Caco-2 (cell line): ENCODE data around the gene TAAR1. TPM values are rescaled to one million over a fixed set of nuclear protein-coding genes. Genes with fewer than 3 reads are reported as not detected.
A peak's percentile ranks its signal among the peaks of the same experiment; 100 is the strongest.
"Not testable (repeated sequence)": the region's sequence is repeated elsewhere in the genome, so short reads cannot be mapped to it uniquely, and the experiment has no call there.

Source experiments
- BruUV-seq: library from RNA; stranded (reverse); fragments of 400-500 nt; replicated peaks from 2 replicates; lab custom pipeline; 2021; lab: Mats Ljungman, UMichigan
- CTCF ChIA-PET: fragments of 300-600 bp; sonication (Branson Sonifier 250); formaldehyde crosslinking; loops from one replicate; lab custom pipeline; 2022; ENCODE audit warnings: antibody characterized with exemption; lab: Charles Lee
- POLR2A ChIA-PET: fragments of 300-600 bp; sonication (Branson Sonifier 250); formaldehyde crosslinking; loops from one replicate; lab custom pipeline; 2022; ENCODE audit warnings: antibody characterized with exemption; lab: Charles Lee
- DNase-seq, 2 experiments: peaks; one replicate each; pipeline versions ENCODE4 v3.0.0 to v3.0.0-alpha.2; 2020 to 2022
- H3K27me3 ChIP-seq: replicated peaks from 2 replicates; pipeline ENCODE4 v1.6.0; 2011; ENCODE audit warnings: low read length; ENCODE audit not compliant: control insufficient read depth, insufficient read depth
- H3K36me3 ChIP-seq: 2 replicates; pipeline ENCODE4 v1.5.1; 2011; ENCODE audit warnings: low read length; ENCODE audit not compliant: control insufficient read depth, insufficient read depth
- H3K4me1 ChIP-seq: fragments of 250-450 bp; sonication (Bioruptor Pico); 2 replicates; pipeline ENCODE4 v1.5.1; 2020; ENCODE audit warnings: mild to moderate bottlenecking
- H3K4me3 ChIP-seq: 2 replicates; pipeline ENCODE4 v1.5.1; 2011; ENCODE audit warnings: low read depth, mild to moderate bottlenecking, control low read depth, low read length
- H3K9me3 ChIP-seq: fragments of 250-450 bp; sonication (Bioruptor Pico); 2 replicates; pipeline ENCODE4 v1.5.1; 2020; ENCODE audit warnings: mild to moderate bottlenecking, moderate library complexity
- H3K27ac Mint-ChIP-seq: one replicate; pipeline ENCODE4 v1.8.0; 2022; ENCODE audit warnings: mixed read lengths; ENCODE audit not compliant: unreplicated experiment
- H3K27me3 Mint-ChIP-seq: one replicate; pipeline ENCODE4 v1.8.0; 2022; ENCODE audit warnings: mixed read lengths; ENCODE audit not compliant: insufficient read depth, unreplicated experiment
- H3K36me3 Mint-ChIP-seq: one replicate; pipeline ENCODE4 v1.8.0; 2022; ENCODE audit warnings: mild to moderate bottlenecking, mixed read lengths; ENCODE audit not compliant: insufficient read depth, unreplicated experiment
- H3K4me1 Mint-ChIP-seq: one replicate; pipeline ENCODE4 v1.8.0; 2022; ENCODE audit warnings: low read depth, mixed read lengths; ENCODE audit not compliant: unreplicated experiment
- H3K4me3 Mint-ChIP-seq: one replicate; pipeline ENCODE4 v1.8.0; 2022; ENCODE audit warnings: mild to moderate bottlenecking, moderate library complexity, mixed read lengths; ENCODE audit not compliant: unreplicated experiment
- H3K9me3 Mint-ChIP-seq: one replicate; pipeline ENCODE4 v1.8.0; 2022; ENCODE audit warnings: mixed read lengths; ENCODE audit not compliant: unreplicated experiment
- CTCF ChIP-seq, 2 experiments: fragments of 200-600 bp in 1 of 2; IDR thresholded peaks; 1 replicate in 1 of 2; 2 replicates in 1 of 2; pipeline versions ENCODE4 v1.5.1 to v1.8.0; 2011 to 2022; ENCODE audit warnings: antibody characterized with exemption in 1 of 2, control low read depth in 1 of 2, inconsistent platforms in 1 of 2, low read depth in 1 of 2, low read length in 1 of 2, mild to moderate bottlenecking in 1 of 2, moderate library complexity in 1 of 2; ENCODE audit not compliant: insufficient read depth in 1 of 2, severe bottlenecking in 1 of 2, unreplicated experiment in 1 of 2
- intact Hi-C: fragments of 100-400 bp; cut with micrococcal nuclease; formaldehyde crosslinking; loops from one replicate; pipeline ENCODE4 v1.10.0; 2022; ENCODE audit not compliant: unreplicated experiment
- total RNA-seq: library from RNA; stranded (reverse); gene quantifications from 2 replicates; pipeline ENCODE4 v1.2.3, GENCODE V29; 2022

TAAR1 gene
- total RNA-seq, 1 experiment from 2014 or later, result not detected

- no peaks in the 10 kb centered on the region; the same call in 1 of the 2 replicates for H3K9me3 ChIP-seq
- peaks cover 24% of the 10 kb centered on the region for H3K4me1 ChIP-seq
- H3K27me3 Mint-ChIP-seq, result no peaks in the 10 kb centered on the region
- no peaks in the 10 kb centered on the region for H3K27me3 ChIP-seq
- no peak for TF ChIP-seq CTCF (IDR thresholded peaks at IDR 0.05; ENCODE audit: insufficient read depth in 1 of 2, low read depth in 1 of 2, low read length in 1 of 2, severe bottlenecking in 1 of 2, unreplicated experiment in 1 of 2)
- ChIA-PET CTCF (no interaction called here), POLR2A (no interaction called here)
- H3K36me3 Mint-ChIP-seq, result no peaks in the 10 kb centered on the region
- intact Hi-C loops, result no loop called here
- no TSS peak for BruUV-seq
- H3K36me3 ChIP-seq, result no peaks in the 10 kb centered on the region
- H3K4me3 Mint-ChIP-seq, result no peak overlapping the region
- no peak overlapping the region for H3K27ac Mint-ChIP-seq
- peaks cover 14% of the 10 kb centered on the region for H3K4me1 Mint-ChIP-seq
- peaks cover 8% of the 10 kb centered on the region for H3K9me3 Mint-ChIP-seq
- no peak for DNase-seq
- no peak overlapping the region for H3K4me3 ChIP-seq
These were observed 54.3 kb downstream of the TAAR1 start for GRCh38 chr6:132604635-132605152.

GRCh38 chr6:132600900-132601299, 58.1 kb downstream of the TAAR1 start:
- H3K4me3 Mint-ChIP-seq, H3K27ac Mint-ChIP-seq, H3K4me1 Mint-ChIP-seq, H3K9me3 Mint-ChIP-seq, H3K9me3 ChIP-seq, H3K27me3 Mint-ChIP-seq, H3K36me3 Mint-ChIP-seq, POLR2A ChIA-PET, H3K27me3 ChIP-seq, intact Hi-C loops, DNase-seq, H3K36me3 ChIP-seq, CTCF ChIA-PET, H3K4me3 ChIP-seq, BruUV-seq, H3K4me1 ChIP-seq: not testable (repeated sequence)

GRCh38 chr6:132598473-132598872, 60.5 kb downstream of the TAAR1 start:
- intact Hi-C loops, result loop anchor here (1.0 to 10.0 kb wide), 4 partner anchors 14 to 119 kb away; partner anchors contain the start of gene TAAR9
- no TSS peak for BruUV-seq
- no peaks in the 10 kb centered on the region for H3K36me3 Mint-ChIP-seq

More at GRCh38 chr6:132598473-132598872, 60.5 kb downstream of the TAAR1 start:
- TF ChIP-seq CTCF (IDR thresholded peaks at IDR 0.05; ENCODE audit: insufficient read depth in 1 of 2, low read depth in 1 of 2, low read length in 1 of 2, severe bottlenecking in 1 of 2, unreplicated experiment in 1 of 2), result peak; percentile 35 to 38
- H3K27me3 Mint-ChIP-seq, result no peaks in the 10 kb centered on the region
- H3K27ac Mint-ChIP-seq, result no peak overlapping the region
- Histone ChIP-seq H3K4me1 (peaks cover 6% of the 10 kb centered on the region; the same call in 1 of the 2 replicates), H3K36me3 (no peaks in the 10 kb centered on the region), H3K9me3 (no peaks in the 10 kb centered on the region), H3K27me3 (no peaks in the 10 kb centered on the region), H3K4me3 (no peak overlapping the region)
- H3K4me1 Mint-ChIP-seq, result peaks cover 7% of the 10 kb centered on the region
- H3K9me3 Mint-ChIP-seq, result no peaks in the 10 kb centered on the region
- ChIA-PET CTCF (interaction anchor here (0.6 to 1.0 kb wide), 2 partner anchors 117 to 1034 kb away, joined by 3 to 5 read pairs; no protein-coding TSS in a partner anchor), POLR2A (no interaction called here)
- no peak overlapping the region for H3K4me3 Mint-ChIP-seq
- peak; percentile 56 to 59 for DNase-seq
